ENCODE data around the gene FSTL5. TPM values are rescaled to one million over a fixed set of nuclear protein-coding genes. Genes with fewer than 3 reads are reported as not detected.

The FSTL5 gene
- total and polyA plus RNA-seq, 2 donors (not counting 3 experiments of a cell fraction or from before 2014, with no cell fraction given), result 1.3 to 1.9 TPM

DNA sequence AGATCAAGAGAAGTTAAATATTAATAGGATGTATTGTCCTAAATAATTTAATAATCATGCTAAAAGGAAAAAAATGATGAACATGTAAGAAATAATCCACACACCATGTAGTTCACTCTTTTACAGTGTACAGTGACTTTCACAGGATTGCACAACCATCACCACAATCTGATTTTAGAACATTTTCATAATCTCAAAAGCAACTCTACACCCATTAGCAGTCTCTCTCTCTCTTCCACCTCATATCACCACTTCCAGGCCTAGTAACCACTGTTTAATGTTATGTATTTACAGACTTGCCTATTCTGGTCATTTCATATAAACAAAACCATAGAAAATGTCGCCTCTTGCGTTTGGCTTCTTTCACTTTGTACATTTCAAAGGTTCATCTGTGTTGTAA lies 153.4 kb downstream of the FSTL5 start:
- ChIA-PET POLR2A (no interaction called here), CTCF (no interaction called here)
- no peaks in the 10 kb centered on the region for H3K27me3 ChIP-seq (ENCODE audit: control insufficient read depth in 2 of 2, insufficient read depth in 2 of 2, low read length in 2 of 2)
- intact Hi-C loops (cut with micrococcal nuclease) (no loop called here), dilution Hi-C loops (cut with MboI; ENCODE audit: extremely low pct_ligation_motif_present, low sequenced_read_pairs) (no loop called here)
- H4K20me1 ChIP-seq (replicated peaks; ENCODE audit: control insufficient read depth, extremely low read depth, insufficient read depth, low read length), result no peaks in the 10 kb centered on the region
- H2AFZ ChIP-seq (ENCODE audit: low read depth, low read length), result no peak overlapping the region
- no peak overlapping the region for H3K4me3 ChIP-seq (replicated peaks in 1 of 3; ENCODE audit: insufficient read depth in 1 of 3, low read depth in 1 of 3, low read length in 3 of 3)
- H3K27ac ChIP-seq (ENCODE audit: insufficient read depth, low read depth, low read length), result no peak overlapping the region
- no peaks in the 10 kb centered on the region for H3K9me3 ChIP-seq (replicated peaks; ENCODE audit: control insufficient read depth, insufficient read depth, low read length)
- no peak for FAIRE-seq
- no peaks in the 10 kb centered on the region for H3K4me1 ChIP-seq (ENCODE audit: control insufficient read depth, extremely low read depth, insufficient read depth, low read length)
- no peak for DNase-seq (ENCODE audit: low read depth, low spot score)
- TF ChIP-seq MYC (IDR thresholded peaks at IDR 0.05; ENCODE audit: low read depth, low read length), result no peak
- TF ChIP-seq, protein P1, sequence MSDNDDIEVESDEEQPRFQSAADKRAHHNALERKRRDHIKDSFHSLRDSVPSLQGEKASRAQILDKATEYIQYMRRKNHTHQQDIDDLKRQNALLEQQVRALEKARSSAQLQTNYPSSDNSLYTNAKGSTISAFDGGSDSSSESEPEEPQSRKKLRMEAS (IDR thresholded peaks at IDR 0.05; ENCODE audit: insufficient read depth, insufficient read length), result no peak
- TF ChIP-seq EZH2 (IDR thresholded peaks at IDR 0.05; ENCODE audit: borderline replicate concordance, low read depth, low read length, severe bottlenecking), result no peak
- TF ChIP-seq JUN (IDR thresholded peaks at IDR 0.05; ENCODE audit: borderline replicate concordance, insufficient read depth, insufficient read length, low read depth), result no peak
- no peak for TF ChIP-seq FOS (IDR thresholded peaks at IDR 0.05; ENCODE audit: borderline replicate concordance, insufficient read depth, low read length)
- no peaks in the 10 kb centered on the region for H3K79me2 ChIP-seq (ENCODE audit: control insufficient read depth, insufficient read depth, low read length)
- no peaks in the 10 kb centered on the region for H3K36me3 ChIP-seq (ENCODE audit: control insufficient read depth in 2 of 2, extremely low read depth in 1 of 2, insufficient read depth in 2 of 2, low read length in 2 of 2)
- no peak overlapping the region for H3K9ac ChIP-seq (replicated peaks; ENCODE audit: extremely low read depth, insufficient read depth, low read length)
- H3K4me2 ChIP-seq (ENCODE audit: insufficient read depth, low read length), result no peak overlapping the region
- no TSS peak for BruUV-seq (replicated peaks)
- H3K9me1 ChIP-seq (replicated peaks; ENCODE audit: control insufficient read depth, extremely low read depth, insufficient read depth, low read length), result no peaks in the 10 kb centered on the region

DNA sequence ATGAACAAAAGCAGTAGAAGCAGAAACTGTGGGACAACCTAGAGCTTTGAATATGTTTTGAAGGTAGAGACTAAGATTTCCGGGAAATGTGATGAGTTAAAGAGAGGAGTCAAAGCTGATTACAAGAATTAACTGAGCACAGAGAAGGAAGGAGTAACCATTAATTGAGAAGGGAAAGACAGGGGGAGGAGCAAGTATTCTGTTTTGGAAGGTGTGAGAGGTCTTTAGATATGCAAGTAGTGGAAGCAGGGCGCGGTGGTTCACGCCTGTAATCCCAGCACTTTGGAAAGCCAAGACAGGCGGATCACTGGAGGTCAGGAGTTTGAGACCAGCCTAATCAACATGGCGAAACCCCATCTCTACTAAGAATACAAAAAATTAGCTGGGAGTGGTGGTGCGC lies 171.5 kb downstream of the FSTL5 start:
- no peak for FAIRE-seq
- no peaks in the 10 kb centered on the region for H3K4me1 ChIP-seq (ENCODE audit: control insufficient read depth, extremely low read depth, insufficient read depth, low read length)
- H2AFZ ChIP-seq (ENCODE audit: low read depth, low read length), result no peak overlapping the region
- no peaks in the 10 kb centered on the region for H3K27me3 ChIP-seq (ENCODE audit: control insufficient read depth in 2 of 2, insufficient read depth in 2 of 2, low read length in 2 of 2)
- H4K20me1 ChIP-seq (replicated peaks; ENCODE audit: control insufficient read depth, extremely low read depth, insufficient read depth, low read length), result no peaks in the 10 kb centered on the region
- ChIA-PET POLR2A (no interaction called here), CTCF (no interaction called here)
- intact Hi-C loops (cut with micrococcal nuclease) (no loop called here), dilution Hi-C loops (cut with MboI; ENCODE audit: extremely low pct_ligation_motif_present, low sequenced_read_pairs) (no loop called here)
- H3K4me3 ChIP-seq (replicated peaks in 1 of 3; ENCODE audit: insufficient read depth in 1 of 3, low read depth in 1 of 3, low read length in 3 of 3), result no peak overlapping the region
- BruUV-seq (replicated peaks), result no TSS peak
- H3K79me2 ChIP-seq (ENCODE audit: control insufficient read depth, insufficient read depth, low read length), result no peaks in the 10 kb centered on the region
- no peaks in the 10 kb centered on the region for H3K36me3 ChIP-seq (ENCODE audit: control insufficient read depth in 2 of 2, extremely low read depth in 1 of 2, insufficient read depth in 2 of 2, low read length in 2 of 2)
- H3K9me1 ChIP-seq (replicated peaks; ENCODE audit: control insufficient read depth, extremely low read depth, insufficient read depth, low read length), result no peaks in the 10 kb centered on the region
- TF ChIP-seq FOS (IDR thresholded peaks at IDR 0.05; ENCODE audit: borderline replicate concordance, insufficient read depth, low read length) (no peak), JUN (IDR thresholded peaks at IDR 0.05; ENCODE audit: borderline replicate concordance, insufficient read depth, insufficient read length, low read depth) (no peak), EZH2 (IDR thresholded peaks at IDR 0.05; ENCODE audit: borderline replicate concordance, low read depth, low read length, severe bottlenecking) (no peak)
- no peak overlapping the region for H3K4me2 ChIP-seq (ENCODE audit: insufficient read depth, low read length)
- DNase-seq (ENCODE audit: low read depth, low spot score), result no peak
- H3K9me3 ChIP-seq (replicated peaks; ENCODE audit: control insufficient read depth, insufficient read depth, low read length), result no peaks in the 10 kb centered on the region
- H3K27ac ChIP-seq (ENCODE audit: insufficient read depth, low read depth, low read length), result no peak overlapping the region
- H3K9ac ChIP-seq (replicated peaks; ENCODE audit: extremely low read depth, insufficient read depth, low read length), result no peak overlapping the region

All from endothelial cell of umbilical vein (primary cell).